ENCODE data around the gene DUSP14. TPM values are rescaled to one million over a fixed set of nuclear protein-coding genes. Genes with fewer than 3 reads are reported as not detected.

Gene DUSP14
- total RNA-seq, 1 experiment from 2014 or later = 22.4 TPM

DNA sequence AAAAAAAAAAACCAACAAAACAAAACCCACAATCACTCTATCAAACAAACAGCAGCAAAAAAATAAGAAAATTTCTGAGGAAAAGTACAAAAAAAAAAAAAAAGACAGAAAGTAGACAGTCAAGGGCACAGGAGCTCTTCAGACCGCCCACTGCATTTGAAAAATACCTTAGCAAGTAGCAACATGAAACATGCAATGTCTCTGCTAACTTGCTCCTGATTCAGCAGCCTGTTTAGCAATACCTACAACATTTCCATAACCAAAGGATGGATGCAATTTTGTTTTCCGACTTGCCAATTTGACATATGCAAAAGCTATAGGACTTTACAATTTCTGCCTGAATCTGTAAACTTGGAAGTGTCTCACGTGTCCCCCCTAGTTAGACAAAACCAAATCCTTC lies 62.1 kb downstream of the DUSP14 start:
- DNase-seq (ENCODE audit: low spot score) (no peak), ATAC-seq (no peak)
- ChIA-PET POLR2A (no interaction called here), CTCF (interaction anchor here (0.7 to 1.4 kb wide), 3 partner anchors 24 to 179 kb away, joined by 3 to 4 read pairs (median 4); no protein-coding TSS in a partner anchor)
- H3K4me3 Mint-ChIP-seq = no peak overlapping the region
- no peak overlapping the region for H3K27ac Mint-ChIP-seq
- H3K27me3 Mint-ChIP-seq (ENCODE audit: low read depth) = no peaks in the 10 kb centered on the region
- TF ChIP-seq, protein P1, sequence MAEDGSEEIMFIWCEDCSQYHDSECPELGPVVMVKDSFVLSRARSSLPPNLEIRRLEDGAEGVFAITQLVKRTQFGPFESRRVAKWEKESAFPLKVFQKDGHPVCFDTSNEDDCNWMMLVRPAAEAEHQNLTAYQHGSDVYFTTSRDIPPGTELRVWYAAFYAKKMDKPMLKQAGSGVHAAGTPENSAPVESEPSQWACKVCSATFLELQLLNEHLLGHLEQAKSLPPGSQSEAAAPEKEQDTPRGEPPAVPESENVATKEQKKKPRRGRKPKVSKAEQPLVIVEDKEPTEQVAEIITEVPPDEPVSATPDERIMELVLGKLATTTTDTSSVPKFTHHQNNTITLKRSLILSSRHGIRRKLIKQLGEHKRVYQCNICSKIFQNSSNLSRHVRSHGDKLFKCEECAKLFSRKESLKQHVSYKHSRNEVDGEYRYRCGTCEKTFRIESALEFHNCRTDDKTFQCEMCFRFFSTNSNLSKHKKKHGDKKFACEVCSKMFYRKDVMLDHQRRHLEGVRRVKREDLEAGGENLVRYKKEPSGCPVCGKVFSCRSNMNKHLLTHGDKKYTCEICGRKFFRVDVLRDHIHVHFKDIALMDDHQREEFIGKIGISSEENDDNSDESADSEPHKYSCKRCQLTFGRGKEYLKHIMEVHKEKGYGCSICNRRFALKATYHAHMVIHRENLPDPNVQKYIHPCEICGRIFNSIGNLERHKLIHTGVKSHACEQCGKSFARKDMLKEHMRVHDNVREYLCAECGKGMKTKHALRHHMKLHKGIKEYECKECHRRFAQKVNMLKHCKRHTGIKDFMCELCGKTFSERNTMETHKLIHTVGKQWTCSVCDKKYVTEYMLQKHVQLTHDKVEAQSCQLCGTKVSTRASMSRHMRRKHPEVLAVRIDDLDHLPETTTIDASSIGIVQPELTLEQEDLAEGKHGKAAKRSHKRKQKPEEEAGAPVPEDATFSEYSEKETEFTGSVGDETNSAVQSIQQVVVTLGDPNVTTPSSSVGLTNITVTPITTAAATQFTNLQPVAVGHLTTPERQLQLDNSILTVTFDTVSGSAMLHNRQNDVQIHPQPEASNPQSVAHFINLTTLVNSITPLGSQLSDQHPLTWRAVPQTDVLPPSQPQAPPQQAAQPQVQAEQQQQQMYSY (CRISPR knock-in tag; IDR thresholded peaks at IDR 0.05) = no peak
- H3K36me3 Mint-ChIP-seq = peaks cover 10% of the 10 kb centered on the region; the same call in 1 of the 2 replicates
- peaks cover 2% of the 10 kb centered on the region; the same call in 1 of the 2 replicates for H3K4me1 Mint-ChIP-seq
- H3K9me3 Mint-ChIP-seq = no peaks in the 10 kb centered on the region

DNA sequence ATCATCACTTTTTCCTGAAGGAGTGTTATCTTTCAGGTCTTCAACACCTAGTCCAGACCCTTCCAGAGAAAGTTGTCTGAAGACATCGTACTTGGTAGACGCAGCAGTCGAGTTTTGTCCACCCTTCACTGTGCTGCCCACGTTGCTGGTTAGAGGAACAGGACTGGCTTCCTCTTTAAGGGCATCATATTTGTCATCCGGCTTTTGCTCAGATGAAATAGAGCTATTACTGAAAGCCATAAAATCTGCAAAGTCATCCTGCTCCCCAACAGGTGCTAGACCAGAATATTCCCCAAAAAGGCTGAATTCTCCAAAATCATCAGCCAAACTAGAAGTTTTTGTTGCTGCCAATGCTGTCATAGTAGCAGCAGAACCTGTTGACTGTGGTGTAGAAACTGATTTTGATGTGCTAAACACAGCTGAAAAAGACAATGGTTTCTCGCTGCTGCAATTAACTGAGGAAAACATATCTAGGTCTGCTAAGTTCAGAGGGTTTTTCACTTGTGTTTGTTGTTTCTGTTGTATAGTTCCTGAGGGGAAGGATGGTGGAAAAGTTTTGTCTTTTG lies 63.8 kb downstream of the DUSP14 start:
- no peak overlapping the region for H3K4me3 Mint-ChIP-seq
- TF ChIP-seq, protein P2, sequence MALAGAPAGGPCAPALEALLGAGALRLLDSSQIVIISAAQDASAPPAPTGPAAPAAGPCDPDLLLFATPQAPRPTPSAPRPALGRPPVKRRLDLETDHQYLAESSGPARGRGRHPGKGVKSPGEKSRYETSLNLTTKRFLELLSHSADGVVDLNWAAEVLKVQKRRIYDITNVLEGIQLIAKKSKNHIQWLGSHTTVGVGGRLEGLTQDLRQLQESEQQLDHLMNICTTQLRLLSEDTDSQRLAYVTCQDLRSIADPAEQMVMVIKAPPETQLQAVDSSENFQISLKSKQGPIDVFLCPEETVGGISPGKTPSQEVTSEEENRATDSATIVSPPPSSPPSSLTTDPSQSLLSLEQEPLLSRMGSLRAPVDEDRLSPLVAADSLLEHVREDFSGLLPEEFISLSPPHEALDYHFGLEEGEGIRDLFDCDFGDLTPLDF (CRISPR knock-in tag; IDR thresholded peaks at IDR 0.05) = no peak
- TF ChIP-seq CBFB (CRISPR knock-in tag; IDR thresholded peaks at IDR 0.05; ENCODE audit: low read depth) (no peak), ZNF423 (CRISPR knock-in tag; IDR thresholded peaks at IDR 0.05) (no peak), NR3C1 (CRISPR knock-in tag; conservative IDR thresholded peaks at IDR 0.05; ENCODE audit: low read depth) (no peak), NR2C2 (CRISPR knock-in tag; IDR thresholded peaks at IDR 0.05) (no peak), ZNF121 (CRISPR knock-in tag; IDR thresholded peaks at IDR 0.05) (no peak)
- H3K36me3 Mint-ChIP-seq = peaks cover 17% of the 10 kb centered on the region
- ChIA-PET POLR2A (no interaction called here), CTCF (interaction anchor here (0.9 to 1.5 kb wide), 3 partner anchors 17 to 47 kb away, joined by 3 to 5 read pairs (median 3); no protein-coding TSS in a partner anchor)
- no peaks in the 10 kb centered on the region for H3K4me1 Mint-ChIP-seq
- ATAC-seq (no peak), DNase-seq (ENCODE audit: low spot score) (no peak)
- H3K27ac Mint-ChIP-seq = peak overlapping the region; percentile 61
- no peaks in the 10 kb centered on the region for H3K9me3 Mint-ChIP-seq
- no peaks in the 10 kb centered on the region for H3K27me3 Mint-ChIP-seq (ENCODE audit: low read depth)

DNA sequence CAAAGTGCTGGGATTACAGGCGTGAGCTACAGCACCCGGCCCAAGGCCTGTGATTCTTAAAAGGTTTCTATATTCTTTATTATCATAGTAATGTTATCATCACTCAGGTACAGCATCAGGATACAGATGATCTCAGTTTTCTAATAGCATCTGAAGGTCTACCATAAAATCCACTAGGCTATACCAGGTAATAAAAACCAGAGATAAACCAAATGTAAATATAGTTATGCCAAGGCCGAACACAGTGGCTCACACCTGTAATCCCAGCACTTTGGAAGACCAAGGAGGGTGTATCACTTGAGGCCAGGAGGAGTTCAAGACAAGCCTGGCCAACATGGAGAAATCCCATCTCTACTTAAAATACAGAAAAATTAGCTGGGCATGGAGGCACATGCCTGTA lies 65.7 kb downstream of the DUSP14 start:
- Mint-ChIP-seq H3K36me3 (peaks cover 22% of the 10 kb centered on the region), H3K4me1 (no peaks in the 10 kb centered on the region), H3K4me3 (no peak overlapping the region), H3K9me3 (no peaks in the 10 kb centered on the region), H3K27ac (no peak overlapping the region), H3K27me3 (ENCODE audit: low read depth) (no peaks in the 10 kb centered on the region)
- POLR2A ChIA-PET = interaction anchor here (0.6 kb wide), 1 partner anchor 34 kb away, joined by 3 read pairs; no protein-coding TSS in a partner anchor
- CTCF ChIA-PET = interaction anchor here (1.3 to 1.4 kb wide), 2 partner anchors 15 to 28 kb away, joined by 5 to 7 read pairs; no protein-coding TSS in a partner anchor
- no peak for DNase-seq (ENCODE audit: low spot score)
- no peak for ATAC-seq
- TF ChIP-seq HMGA2 (CRISPR knock-in tag; IDR thresholded peaks at IDR 0.05) = no peak
- TF ChIP-seq RELA (CRISPR knock-in tag; IDR thresholded peaks at IDR 0.05; ENCODE audit: borderline replicate concordance) = no peak
- no peak for TF ChIP-seq SMAD4 (CRISPR knock-in tag; IDR thresholded peaks at IDR 0.05)
- TF ChIP-seq ZNF219 (CRISPR knock-in tag; IDR thresholded peaks at IDR 0.05; ENCODE audit: borderline replicate concordance) = no peak
- TF ChIP-seq TCF7 (CRISPR knock-in tag; IDR thresholded peaks at IDR 0.05; ENCODE audit: low read depth) = no peak
- TF ChIP-seq, protein P3, sequence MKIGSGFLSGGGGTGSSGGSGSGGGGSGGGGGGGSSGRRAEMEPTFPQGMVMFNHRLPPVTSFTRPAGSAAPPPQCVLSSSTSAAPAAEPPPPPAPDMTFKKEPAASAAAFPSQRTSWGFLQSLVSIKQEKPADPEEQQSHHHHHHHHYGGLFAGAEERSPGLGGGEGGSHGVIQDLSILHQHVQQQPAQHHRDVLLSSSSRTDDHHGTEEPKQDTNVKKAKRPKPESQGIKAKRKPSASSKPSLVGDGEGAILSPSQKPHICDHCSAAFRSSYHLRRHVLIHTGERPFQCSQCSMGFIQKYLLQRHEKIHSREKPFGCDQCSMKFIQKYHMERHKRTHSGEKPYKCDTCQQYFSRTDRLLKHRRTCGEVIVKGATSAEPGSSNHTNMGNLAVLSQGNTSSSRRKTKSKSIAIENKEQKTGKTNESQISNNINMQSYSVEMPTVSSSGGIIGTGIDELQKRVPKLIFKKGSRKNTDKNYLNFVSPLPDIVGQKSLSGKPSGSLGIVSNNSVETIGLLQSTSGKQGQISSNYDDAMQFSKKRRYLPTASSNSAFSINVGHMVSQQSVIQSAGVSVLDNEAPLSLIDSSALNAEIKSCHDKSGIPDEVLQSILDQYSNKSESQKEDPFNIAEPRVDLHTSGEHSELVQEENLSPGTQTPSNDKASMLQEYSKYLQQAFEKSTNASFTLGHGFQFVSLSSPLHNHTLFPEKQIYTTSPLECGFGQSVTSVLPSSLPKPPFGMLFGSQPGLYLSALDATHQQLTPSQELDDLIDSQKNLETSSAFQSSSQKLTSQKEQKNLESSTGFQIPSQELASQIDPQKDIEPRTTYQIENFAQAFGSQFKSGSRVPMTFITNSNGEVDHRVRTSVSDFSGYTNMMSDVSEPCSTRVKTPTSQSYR (CRISPR knock-in tag; IDR thresholded peaks at IDR 0.05) = no peak
- TF ChIP-seq, protein P4, sequence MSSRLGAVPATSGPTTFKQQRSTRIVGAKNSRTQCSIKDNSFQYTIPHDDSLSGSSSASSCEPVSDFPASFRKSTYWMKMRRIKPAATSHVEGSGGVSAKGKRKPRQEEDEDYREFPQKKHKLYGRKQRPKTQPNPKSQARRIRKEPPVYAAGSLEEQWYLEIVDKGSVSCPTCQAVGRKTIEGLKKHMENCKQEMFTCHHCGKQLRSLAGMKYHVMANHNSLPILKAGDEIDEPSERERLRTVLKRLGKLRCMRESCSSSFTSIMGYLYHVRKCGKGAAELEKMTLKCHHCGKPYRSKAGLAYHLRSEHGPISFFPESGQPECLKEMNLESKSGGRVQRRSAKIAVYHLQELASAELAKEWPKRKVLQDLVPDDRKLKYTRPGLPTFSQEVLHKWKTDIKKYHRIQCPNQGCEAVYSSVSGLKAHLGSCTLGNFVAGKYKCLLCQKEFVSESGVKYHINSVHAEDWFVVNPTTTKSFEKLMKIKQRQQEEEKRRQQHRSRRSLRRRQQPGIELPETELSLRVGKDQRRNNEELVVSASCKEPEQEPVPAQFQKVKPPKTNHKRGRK (CRISPR knock-in tag; IDR thresholded peaks at IDR 0.05; ENCODE audit: borderline replicate concordance) = no peak
- no peak for TF ChIP-seq ZNF121 (CRISPR knock-in tag; IDR thresholded peaks at IDR 0.05)
- TF ChIP-seq GRHL2 (CRISPR knock-in tag; IDR thresholded peaks at IDR 0.05; ENCODE audit: insufficient replicate concordance, severe bottlenecking) = no peak
- TF ChIP-seq, protein P5, sequence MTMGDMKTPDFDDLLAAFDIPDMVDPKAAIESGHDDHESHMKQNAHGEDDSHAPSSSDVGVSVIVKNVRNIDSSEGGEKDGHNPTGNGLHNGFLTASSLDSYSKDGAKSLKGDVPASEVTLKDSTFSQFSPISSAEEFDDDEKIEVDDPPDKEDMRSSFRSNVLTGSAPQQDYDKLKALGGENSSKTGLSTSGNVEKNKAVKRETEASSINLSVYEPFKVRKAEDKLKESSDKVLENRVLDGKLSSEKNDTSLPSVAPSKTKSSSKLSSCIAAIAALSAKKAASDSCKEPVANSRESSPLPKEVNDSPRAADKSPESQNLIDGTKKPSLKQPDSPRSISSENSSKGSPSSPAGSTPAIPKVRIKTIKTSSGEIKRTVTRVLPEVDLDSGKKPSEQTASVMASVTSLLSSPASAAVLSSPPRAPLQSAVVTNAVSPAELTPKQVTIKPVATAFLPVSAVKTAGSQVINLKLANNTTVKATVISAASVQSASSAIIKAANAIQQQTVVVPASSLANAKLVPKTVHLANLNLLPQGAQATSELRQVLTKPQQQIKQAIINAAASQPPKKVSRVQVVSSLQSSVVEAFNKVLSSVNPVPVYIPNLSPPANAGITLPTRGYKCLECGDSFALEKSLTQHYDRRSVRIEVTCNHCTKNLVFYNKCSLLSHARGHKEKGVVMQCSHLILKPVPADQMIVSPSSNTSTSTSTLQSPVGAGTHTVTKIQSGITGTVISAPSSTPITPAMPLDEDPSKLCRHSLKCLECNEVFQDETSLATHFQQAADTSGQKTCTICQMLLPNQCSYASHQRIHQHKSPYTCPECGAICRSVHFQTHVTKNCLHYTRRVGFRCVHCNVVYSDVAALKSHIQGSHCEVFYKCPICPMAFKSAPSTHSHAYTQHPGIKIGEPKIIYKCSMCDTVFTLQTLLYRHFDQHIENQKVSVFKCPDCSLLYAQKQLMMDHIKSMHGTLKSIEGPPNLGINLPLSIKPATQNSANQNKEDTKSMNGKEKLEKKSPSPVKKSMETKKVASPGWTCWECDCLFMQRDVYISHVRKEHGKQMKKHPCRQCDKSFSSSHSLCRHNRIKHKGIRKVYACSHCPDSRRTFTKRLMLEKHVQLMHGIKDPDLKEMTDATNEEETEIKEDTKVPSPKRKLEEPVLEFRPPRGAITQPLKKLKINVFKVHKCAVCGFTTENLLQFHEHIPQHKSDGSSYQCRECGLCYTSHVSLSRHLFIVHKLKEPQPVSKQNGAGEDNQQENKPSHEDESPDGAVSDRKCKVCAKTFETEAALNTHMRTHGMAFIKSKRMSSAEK (CRISPR knock-in tag; IDR thresholded peaks at IDR 0.05; ENCODE audit: borderline replicate concordance) = no peak

Measured in WTC11 (cell line).